Gastroesophageal sphincter (tissue), 3 donors: ENCODE results near the gene NUP188.

Experiments
- EP300 ChIP-seq: sonication (generic); formaldehyde crosslinking; IDR thresholded peaks from one replicate; pipeline ENCODE4 v1.6.1; 2017; ENCODE audit warnings: antibody characterized with exemption, mild to moderate bottlenecking
- POLR2A ChIP-seq, 2 donors: fragments of 450-650 bp; IDR thresholded peaks; one replicate each; pipeline ENCODE4 v1.6.1; 2017; ENCODE audit warnings: antibody characterized with exemption in 2 of 2, mild to moderate bottlenecking in 2 of 2, moderate library complexity in 1 of 2
- POLR2AphosphoS5 ChIP-seq: sonication (generic); formaldehyde crosslinking; IDR thresholded peaks from one replicate; pipeline ENCODE4 v1.6.1; 2017; ENCODE audit warnings: antibody characterized with exemption
- TF ChIP-seq, protein P1 (sequence below), 4 experiments: fragments of 200-600 bp in 2 of 4; fragments of 450-650 bp in 2 of 4; sonication (generic) in 1 of 4; IDR thresholded peaks; one replicate each; pipeline ENCODE4 v1.5.1; 2017 to 2019; ENCODE audit warnings: antibody characterized with exemption in 4 of 4, mild to moderate bottlenecking in 2 of 4, moderate library complexity in 2 of 4

GRCh38 chr9:128936171-128936865, 11.2 kb upstream of the NUP188 start:
- no peak for TF ChIP-seq POLR2A (IDR thresholded peaks at IDR 0.05)
- TF ChIP-seq, protein P1, sequence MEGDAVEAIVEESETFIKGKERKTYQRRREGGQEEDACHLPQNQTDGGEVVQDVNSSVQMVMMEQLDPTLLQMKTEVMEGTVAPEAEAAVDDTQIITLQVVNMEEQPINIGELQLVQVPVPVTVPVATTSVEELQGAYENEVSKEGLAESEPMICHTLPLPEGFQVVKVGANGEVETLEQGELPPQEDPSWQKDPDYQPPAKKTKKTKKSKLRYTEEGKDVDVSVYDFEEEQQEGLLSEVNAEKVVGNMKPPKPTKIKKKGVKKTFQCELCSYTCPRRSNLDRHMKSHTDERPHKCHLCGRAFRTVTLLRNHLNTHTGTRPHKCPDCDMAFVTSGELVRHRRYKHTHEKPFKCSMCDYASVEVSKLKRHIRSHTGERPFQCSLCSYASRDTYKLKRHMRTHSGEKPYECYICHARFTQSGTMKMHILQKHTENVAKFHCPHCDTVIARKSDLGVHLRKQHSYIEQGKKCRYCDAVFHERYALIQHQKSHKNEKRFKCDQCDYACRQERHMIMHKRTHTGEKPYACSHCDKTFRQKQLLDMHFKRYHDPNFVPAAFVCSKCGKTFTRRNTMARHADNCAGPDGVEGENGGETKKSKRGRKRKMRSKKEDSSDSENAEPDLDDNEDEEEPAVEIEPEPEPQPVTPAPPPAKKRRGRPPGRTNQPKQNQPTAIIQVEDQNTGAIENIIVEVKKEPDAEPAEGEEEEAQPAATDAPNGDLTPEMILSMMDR (IDR thresholded peaks at IDR 0.05) = no peak
- TF ChIP-seq POLR2AphosphoS5 = no peak
- no peak for TF ChIP-seq EP300
